Effector memory CD8-positive, alpha-beta T cell (primary cell): ENCODE measurements around the gene FAF2.
A peak's percentile ranks its signal among the peaks of the same experiment; 100 is the strongest.
"Not testable (repeated sequence)": the region's sequence is repeated elsewhere in the genome, so short reads cannot be mapped to it uniquely, and the experiment has no call there.

ENCODE experiments used
- ATAC-seq: fragments of 150-1000 bp; cut with Tn5 transposase; replicated peaks from 2 replicates; pipeline ENCODE4 v1.10.0; 2021; ENCODE audit warnings: mild to moderate bottlenecking, moderate library complexity
- DNase-seq, 3 experiments: peaks; one replicate each; pipeline ENCODE4 v3.0.0; 2021
- H3K27ac Mint-ChIP-seq, 2 donors: one replicate each; pipeline ENCODE4 v1.8.0; 2022; ENCODE audit warnings: mild to moderate bottlenecking in 2 of 2, mixed read lengths in 2 of 2, moderate library complexity in 2 of 2
- H3K27me3 Mint-ChIP-seq, 2 donors: one replicate each; pipeline ENCODE4 v1.8.0; 2022; ENCODE audit warnings: mixed read lengths in 2 of 2
- H3K36me3 Mint-ChIP-seq: one replicate; pipeline ENCODE4 v1.8.0; 2022; ENCODE audit warnings: mild to moderate bottlenecking, moderate library complexity, mixed read lengths; ENCODE audit not compliant: insufficient read depth
- H3K4me1 Mint-ChIP-seq, 2 donors: one replicate each; pipeline ENCODE4 v1.8.0; 2022; ENCODE audit warnings: low read depth in 2 of 2, mixed read lengths in 2 of 2
- H3K4me3 Mint-ChIP-seq, 2 donors: one replicate each; pipeline ENCODE4 v1.8.0; 2022; ENCODE audit warnings: mild to moderate bottlenecking in 2 of 2, mixed read lengths in 2 of 2, moderate library complexity in 2 of 2
- H3K9me3 Mint-ChIP-seq, 2 donors: one replicate each; pipeline ENCODE4 v1.8.0; 2022; ENCODE audit warnings: mixed read lengths in 2 of 2
- total RNA-seq, 9 experiments: gene quantifications; one replicate each; lab custom pipeline; 2026; lab: John Stamatoyannopoulos, UW

Gene FAF2, protein sequence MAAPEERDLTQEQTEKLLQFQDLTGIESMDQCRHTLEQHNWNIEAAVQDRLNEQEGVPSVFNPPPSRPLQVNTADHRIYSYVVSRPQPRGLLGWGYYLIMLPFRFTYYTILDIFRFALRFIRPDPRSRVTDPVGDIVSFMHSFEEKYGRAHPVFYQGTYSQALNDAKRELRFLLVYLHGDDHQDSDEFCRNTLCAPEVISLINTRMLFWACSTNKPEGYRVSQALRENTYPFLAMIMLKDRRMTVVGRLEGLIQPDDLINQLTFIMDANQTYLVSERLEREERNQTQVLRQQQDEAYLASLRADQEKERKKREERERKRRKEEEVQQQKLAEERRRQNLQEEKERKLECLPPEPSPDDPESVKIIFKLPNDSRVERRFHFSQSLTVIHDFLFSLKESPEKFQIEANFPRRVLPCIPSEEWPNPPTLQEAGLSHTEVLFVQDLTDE
- 50.9 to 117 (median 69.2) reads per million in 9 experiments for total RNA-seq

DNA sequence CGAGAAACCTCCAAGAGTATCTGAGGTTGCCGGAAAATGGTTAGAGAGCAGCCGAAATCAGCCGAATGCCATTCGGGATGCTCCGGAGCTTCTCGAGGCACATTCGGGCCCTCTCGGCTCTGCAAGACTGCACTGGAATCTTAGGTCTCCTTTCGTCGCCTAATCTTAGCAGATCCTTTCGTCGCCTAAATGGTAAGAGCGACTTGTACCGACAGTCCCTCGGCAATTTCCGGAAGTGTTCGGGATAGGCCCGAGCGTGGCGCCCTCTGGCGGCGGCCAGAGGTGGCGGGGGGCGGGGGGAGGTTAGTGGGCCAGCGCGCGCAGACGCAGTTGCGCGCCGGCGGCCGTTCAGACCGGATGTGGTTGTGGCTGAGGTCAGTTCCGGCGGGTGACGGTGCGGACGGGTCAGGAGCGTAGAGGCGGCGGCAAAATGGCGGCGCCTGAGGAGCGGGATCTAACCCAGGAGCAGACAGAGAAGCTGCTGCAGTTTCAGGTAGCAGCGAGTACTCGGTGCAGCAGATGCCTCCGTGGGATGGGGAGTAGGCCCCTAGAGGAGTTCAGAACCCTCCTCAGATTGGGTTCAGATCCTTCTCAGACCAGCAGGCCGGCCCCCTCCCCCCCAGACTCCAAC, at the start of gene FAF2:
Gene FAF2, plus strand, starts transcription at position 408 of the 631 bp plus-strand sequence. Its CDS starts 23 bp downstream, at position 431.
- Mint-ChIP-seq H3K27me3 (no peaks in the 10 kb centered on the region), H3K4me1 (peaks cover 22 to 36% of the 10 kb centered on the region in 2 donors), H3K9me3 (no peaks in the 10 kb centered on the region), H3K27ac (peak within 1 kb of the TSS; percentile 99), H3K36me3 (peaks cover 23% of the 10 kb centered on the region), H3K4me3 (peak within 1 kb of the TSS; percentile 87 to 99)
- DNase-seq (peak; percentile 98 to 100 (median 100)), ATAC-seq (peak; percentile 91)

DNA sequence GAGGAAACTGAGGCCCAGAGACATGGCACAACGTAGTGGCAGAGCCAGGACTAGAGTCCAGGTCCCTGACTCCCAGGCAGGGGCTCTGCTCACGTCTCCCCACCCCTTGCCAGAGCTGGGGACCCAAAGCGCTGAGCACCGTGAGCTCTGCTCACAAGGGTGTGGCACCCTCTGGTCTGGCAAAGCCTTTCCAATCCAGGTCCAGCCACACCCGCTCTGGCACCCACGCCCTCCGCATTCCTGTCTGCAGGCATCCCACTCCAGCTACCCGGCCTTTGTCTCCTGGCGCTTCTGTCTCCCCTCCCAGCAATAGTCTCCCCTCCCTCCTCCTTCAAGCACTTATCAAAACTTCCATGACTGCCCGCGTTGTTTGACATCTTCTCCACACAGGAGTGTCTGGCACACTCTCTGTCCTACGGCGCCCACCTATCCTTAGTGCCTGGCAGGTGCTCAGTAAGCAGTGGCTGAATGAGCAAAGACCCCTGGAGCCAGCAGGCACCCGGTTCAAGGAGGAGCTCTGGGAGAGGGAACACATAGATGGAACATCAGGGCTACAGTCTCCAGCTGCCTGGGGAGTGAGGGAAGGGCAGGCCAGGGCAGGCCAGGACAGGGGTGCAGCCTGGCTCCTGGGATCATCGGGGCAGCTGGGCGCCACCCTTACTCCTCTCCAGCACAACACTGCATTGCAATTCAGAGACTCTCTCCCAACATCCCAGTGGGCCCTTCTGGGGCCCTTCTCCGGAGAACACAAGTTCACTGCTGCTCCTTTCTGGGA, 47.6 kb upstream of the FAF2 start:
- no peak for ATAC-seq

DNA sequence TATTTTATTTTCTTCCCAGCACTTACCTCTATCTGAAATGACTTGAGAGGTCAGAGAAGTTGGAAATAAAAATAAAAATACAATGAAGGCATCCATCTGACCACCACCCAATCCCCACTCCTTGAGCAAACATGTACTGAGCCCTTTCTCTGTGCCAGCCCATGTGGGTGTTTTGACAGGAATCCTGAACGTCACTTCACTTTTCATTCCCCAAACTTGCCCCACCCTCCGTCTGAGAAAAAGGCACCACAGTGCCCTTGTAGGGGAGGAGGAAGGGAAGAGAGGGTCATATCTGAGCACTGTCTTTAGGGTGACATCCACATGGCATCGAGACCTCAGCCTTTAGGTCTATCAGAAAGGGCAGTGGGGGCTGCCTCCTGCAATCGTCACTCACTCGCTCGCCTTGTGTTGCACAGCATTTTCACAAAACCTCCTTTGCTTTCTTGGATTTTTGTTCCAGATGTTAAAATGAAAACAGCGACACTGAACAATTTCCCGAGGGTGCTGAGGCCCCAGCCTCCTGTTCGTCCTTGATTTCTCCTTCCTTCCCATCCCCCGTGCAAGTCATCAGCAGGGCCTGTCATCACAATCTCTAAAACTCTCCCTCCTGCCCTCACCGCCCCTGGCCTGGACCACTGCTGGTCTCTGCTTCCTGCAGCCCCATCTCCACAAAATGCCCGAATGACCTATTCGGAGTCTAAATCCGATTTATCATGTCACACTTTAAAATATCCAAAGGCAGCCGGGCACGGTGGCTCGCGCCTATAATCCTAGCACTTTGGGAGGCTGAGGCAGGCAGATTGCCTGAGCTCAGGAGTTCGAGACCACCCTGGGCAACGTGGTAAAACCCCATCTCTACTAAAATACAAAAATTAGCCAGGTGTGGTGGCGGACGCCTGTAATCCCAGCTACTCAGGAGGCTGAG, 46.6 kb upstream of the FAF2 start:
- Mint-ChIP-seq H3K27me3 (no peaks in the 10 kb centered on the region), H3K9me3 (no peaks in the 10 kb centered on the region), H3K4me3 (no peak overlapping the region), H3K4me1 (peaks cover 5 to 10% of the 10 kb centered on the region in 2 donors), H3K27ac (peak overlapping the region in 1 of 2 donors; percentile 52), H3K36me3 (peaks cover 46% of the 10 kb centered on the region)
- ATAC-seq (no peak), DNase-seq (no peak)

More for the DNA sequence above, 47.6 kb upstream of the FAF2 start:
- Mint-ChIP-seq H3K36me3 (peaks cover 45% of the 10 kb centered on the region), H3K9me3 (no peaks in the 10 kb centered on the region), H3K27ac (peak overlapping the region in 1 of 2 donors; percentile 39), H3K27me3 (no peaks in the 10 kb centered on the region), H3K4me1 (peaks cover 5 to 14% of the 10 kb centered on the region in 2 donors), H3K4me3 (no peak overlapping the region)
- DNase-seq, result no peak

DNA sequence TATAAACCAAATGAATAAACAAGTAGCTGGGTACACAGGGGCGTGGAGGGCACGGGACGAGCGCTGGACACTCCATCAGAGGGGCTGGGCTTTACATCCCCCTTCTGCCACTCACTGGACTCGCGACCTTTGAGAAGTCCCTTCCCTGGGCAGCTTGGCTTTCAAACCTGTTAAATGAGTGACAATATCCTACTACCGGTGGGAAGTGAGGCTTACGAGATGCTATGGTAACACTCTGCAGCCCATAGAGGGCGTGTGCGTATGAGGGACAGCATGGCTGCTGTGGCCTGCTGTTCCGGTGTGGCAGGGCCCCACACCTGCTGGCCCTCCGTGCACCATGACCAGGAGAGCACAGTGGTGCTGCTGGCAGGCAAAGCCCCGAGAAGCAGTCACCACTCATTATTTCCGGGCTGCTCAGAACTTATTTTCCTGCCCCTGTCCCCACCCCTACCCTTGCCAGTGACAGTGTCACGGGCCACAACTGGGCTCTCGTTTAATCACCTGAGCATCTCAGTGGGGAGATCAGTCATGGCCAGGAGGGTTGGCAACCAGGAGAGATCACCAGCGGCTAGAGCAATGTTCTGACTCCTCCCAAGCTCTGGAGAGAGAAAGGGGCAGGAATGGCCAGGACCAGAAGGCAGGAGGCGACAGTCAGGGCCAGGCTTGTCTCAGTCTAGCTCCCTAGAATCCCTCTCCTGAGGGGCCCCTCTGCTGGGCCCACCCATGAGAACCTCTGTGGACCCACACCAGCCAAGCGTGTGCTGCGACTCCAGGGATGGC, 42.3 kb upstream of the FAF2 start:
- ATAC-seq (no peak), DNase-seq (no peak)
- Mint-ChIP-seq H3K27me3 (no peaks in the 10 kb centered on the region), H3K9me3 (no peaks in the 10 kb centered on the region), H3K4me1 (peaks cover 5 to 6% of the 10 kb centered on the region in 2 donors), H3K27ac (peak overlapping the region; percentile 30 to 77), H3K36me3 (peaks cover 48% of the 10 kb centered on the region), H3K4me3 (no peak overlapping the region)

DNA sequence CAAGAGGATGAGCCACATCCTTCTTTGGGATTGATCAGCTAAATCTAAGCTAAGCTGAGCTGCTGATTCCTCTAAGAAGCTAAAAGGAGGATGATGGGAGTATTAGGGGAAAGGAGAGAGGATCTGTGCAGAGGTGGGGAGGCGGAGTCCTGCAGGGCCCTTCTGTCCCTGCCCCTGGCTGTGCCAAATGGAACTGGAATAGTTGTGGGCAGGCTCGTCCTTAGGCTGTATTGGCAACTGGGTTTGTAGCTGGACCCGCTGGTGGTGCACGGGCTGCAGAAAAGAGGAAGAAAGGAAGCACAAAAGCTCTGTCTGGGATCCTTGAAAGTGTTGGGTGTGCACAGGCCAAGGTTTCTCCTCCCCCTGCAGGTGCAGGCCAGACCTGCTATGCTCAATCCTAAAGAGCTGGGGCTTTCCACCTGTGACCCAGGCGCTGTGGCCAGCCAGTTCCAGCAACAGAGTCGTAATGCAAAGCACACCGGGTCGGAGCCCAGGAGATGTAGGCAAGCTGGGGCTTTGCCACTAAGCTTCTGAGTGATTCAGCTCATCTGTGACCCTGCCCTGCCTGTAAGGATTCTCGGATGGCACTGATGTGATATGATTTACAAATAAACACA, 41.6 kb upstream of the FAF2 start:
- H3K27me3 Mint-ChIP-seq, result no peaks in the 10 kb centered on the region
- H3K9me3 Mint-ChIP-seq, result no peaks in the 10 kb centered on the region
- no peak for ATAC-seq
- H3K27ac Mint-ChIP-seq, result peak overlapping the region in 1 of 2 donors; percentile 30
- H3K36me3 Mint-ChIP-seq, result peaks cover 52% of the 10 kb centered on the region
- no peak overlapping the region for H3K4me3 Mint-ChIP-seq
- no peak for DNase-seq
- H3K4me1 Mint-ChIP-seq, result peaks cover 12 to 13% of the 10 kb centered on the region in 2 donors

DNA sequence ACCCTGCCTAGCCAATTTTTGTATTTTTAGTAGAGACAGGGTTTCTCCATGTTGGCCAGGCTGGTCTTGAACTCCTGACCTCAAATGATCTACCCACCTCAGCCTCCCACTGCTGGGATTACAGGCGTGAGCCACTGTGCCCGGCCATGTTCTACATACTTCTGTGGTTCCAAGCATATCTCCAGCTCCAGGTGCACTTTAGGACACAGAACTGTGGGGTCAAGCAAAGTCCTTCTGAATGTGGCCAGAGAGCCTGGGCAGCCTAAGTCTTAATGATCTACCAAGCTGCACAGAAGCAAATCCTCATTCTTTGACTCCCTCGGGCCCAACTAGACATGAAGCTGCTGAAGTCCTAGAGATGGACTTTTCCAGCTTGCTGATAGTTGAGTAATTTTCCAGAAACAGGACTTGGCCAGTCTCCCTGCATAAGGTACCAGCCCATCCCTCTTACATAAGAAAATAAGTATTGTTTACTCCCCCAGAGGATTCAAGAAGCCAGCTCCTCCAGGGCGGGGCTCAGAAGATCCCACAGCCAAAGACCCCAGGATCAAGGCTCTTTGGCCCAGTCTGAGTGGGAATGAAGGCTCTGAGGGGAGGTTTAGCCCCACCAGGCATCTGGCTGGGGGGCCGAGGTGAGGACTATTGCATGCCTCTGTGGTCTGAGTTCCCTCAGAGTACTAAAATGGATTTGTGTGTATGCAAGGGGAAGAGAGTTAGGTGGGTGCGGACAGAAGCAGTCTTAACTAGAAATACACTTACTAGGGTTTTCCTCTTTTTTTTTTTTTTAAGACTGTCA, 40.5 kb upstream of the FAF2 start:
- DNase-seq (no peak), ATAC-seq (no peak)
- Mint-ChIP-seq H3K4me3 (no peak overlapping the region), H3K4me1 (peaks cover 13 to 15% of the 10 kb centered on the region in 2 donors), H3K27me3 (no peaks in the 10 kb centered on the region), H3K36me3 (peaks cover 53% of the 10 kb centered on the region), H3K9me3 (no peaks in the 10 kb centered on the region), H3K27ac (no peak overlapping the region)

DNA sequence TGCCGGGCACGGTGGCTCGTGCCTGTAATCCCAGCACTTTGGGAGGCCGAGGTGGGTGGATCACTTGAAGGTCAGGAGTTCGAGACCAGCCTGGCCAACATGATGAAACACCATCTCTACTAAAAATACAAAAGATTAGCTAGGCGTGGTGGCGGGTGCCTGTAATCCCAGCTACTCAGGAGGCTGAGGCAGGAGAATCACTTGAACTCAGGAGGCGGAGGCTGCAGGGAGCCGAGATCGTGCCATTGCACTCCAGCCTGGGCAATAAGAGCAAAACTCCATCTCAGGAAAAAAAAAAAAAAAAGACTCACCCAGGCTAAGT, 40.0 kb upstream of the FAF2 start:
- H3K27me3 Mint-ChIP-seq, DNase-seq, H3K9me3 Mint-ChIP-seq, ATAC-seq, H3K4me3 Mint-ChIP-seq, H3K27ac Mint-ChIP-seq: not testable (repeated sequence)
- Mint-ChIP-seq H3K4me1 (peaks cover 12 to 19% of the 10 kb centered on the region in 2 donors), H3K36me3 (peaks cover 56% of the 10 kb centered on the region)

DNA sequence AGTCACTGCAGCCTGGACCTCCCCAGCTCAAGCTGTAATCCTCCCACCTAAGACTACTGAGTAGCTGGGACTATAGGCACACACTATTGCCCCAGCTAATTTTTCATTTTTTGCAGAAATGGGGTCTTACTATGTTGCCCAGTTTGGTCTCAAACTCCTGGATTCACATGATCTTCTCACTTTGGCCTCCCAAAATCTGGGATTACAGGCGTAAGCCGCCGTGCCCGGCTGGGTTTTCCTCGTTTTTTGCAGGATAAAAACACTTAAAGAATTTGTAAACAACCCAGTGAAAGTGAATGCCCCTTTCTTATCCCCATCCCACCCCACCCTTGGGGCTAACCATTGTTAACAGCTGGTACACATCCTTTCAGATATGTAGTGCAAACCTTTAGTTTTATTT, 39.6 kb upstream of the FAF2 start:
- Mint-ChIP-seq H3K27ac (no peak overlapping the region), H3K4me1 (peaks cover 13 to 19% of the 10 kb centered on the region in 2 donors), H3K9me3 (no peaks in the 10 kb centered on the region), H3K36me3 (peaks cover 52% of the 10 kb centered on the region), H3K4me3 (no peak overlapping the region), H3K27me3 (no peaks in the 10 kb centered on the region)
- DNase-seq (no peak), ATAC-seq (no peak)

DNA sequence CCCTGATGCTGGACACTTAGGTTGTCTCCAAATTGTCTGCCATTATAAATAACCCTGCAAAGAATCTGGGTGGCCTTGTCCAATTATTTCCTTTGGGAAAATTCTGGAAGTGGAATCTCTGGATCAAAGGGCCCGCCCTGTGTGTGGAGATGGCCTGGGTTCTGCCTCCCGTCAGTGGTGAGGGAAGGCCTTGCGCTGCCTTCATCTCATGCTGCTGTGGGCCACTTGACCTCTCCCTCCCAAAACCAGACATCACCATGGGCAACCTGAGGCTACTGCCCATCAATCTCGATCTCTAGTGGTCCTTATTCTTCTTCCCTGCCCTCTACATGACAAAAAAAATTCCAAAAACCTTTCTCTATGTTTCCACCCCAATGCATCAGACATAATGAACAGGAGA, 38.4 kb upstream of the FAF2 start:
- Mint-ChIP-seq H3K9me3 (no peaks in the 10 kb centered on the region), H3K4me1 (peaks cover 24 to 29% of the 10 kb centered on the region in 2 donors), H3K36me3 (peaks cover 52% of the 10 kb centered on the region), H3K27me3 (no peaks in the 10 kb centered on the region), H3K27ac (no peak overlapping the region), H3K4me3 (no peak overlapping the region)
- DNase-seq (no peak), ATAC-seq (no peak)

DNA sequence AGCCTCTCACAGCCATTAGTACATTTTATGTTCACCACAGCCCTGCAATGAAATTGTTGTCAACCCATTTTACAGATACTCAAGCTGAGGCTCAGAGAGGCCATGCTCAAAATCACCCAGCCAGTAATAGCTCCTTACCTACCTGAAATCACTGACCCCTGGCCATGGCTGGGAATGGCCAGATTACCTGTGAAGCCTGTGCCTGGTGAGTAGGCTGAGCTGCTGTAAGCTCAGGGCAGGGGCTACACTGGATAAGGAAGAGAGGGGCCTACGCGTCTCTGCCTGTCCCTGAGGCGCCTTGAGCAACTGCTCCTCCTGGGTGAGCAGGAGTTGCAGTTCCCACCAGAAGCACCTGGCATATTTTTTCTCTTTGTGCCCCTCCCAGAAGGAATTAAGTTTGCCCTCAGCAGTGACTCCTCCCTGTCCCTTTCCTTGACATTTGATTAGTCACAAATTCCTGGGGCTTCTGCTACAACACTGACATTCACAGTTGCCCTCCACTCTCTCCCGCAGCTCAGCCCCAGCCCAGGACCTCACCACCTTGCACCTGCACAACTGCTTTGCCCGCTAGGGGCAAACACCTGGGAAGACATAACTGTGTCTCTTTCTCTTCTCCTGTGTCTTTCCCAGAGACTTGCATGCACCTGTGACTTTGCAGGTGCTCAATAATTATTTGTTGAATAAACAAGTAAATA, 37.6 kb upstream of the FAF2 start:
- peaks cover 58% of the 10 kb centered on the region for H3K36me3 Mint-ChIP-seq
- H3K4me1 Mint-ChIP-seq, result peaks cover 33 to 37% of the 10 kb centered on the region in 2 donors
- H3K27ac Mint-ChIP-seq, result peak overlapping the region in 1 of 2 donors; percentile 36

More for the DNA sequence above, 37.6 kb upstream of the FAF2 start:
- Mint-ChIP-seq H3K9me3 (no peaks in the 10 kb centered on the region), H3K4me3 (no peak overlapping the region), H3K27me3 (no peaks in the 10 kb centered on the region)
- ATAC-seq, result no peak
- DNase-seq, result no peak
